GM19468 (cell line): Measurements from ENCODE around the gene CPNE9.
A peak's percentile ranks its signal among the peaks of the same experiment; 100 is the strongest.

Experiments used
- ATAC-seq: cut with Tn5 transposase; IDR thresholded peaks from one replicate; pipeline ENCODE4 v1.9.1; 2021; ENCODE audit warnings: mild to moderate bottlenecking, moderate library complexity, moderate number of reproducible peaks; ENCODE audit not compliant: unreplicated experiment; ENCODE audit errors: extremely low read depth

Gene CPNE9

GRCh38 chr3:9686050-9686550 lies 17.5 kb upstream of the CPNE9 start:
- ATAC-seq, result no peak

- ATAC-seq, result no peak
Measured at GRCh38 chr3:9686703-9687102, 16.9 kb upstream of the CPNE9 start.

- no peak for ATAC-seq
Measured at GRCh38 chr3:9687514-9687913, 16.1 kb upstream of the CPNE9 start.

- no peak for ATAC-seq
Measured at GRCh38 chr3:9688961-9689360, 14.7 kb upstream of the CPNE9 start.

- ATAC-seq, result no peak
Measured at GRCh38 chr3:9689757-9690156, 13.9 kb upstream of the CPNE9 start.

- peak; percentile 67 for ATAC-seq
Measured at GRCh38 chr3:9690451-9691450, 12.9 kb upstream of the CPNE9 start.

GRCh38 chr3:9691636-9692035 lies 12.0 kb upstream of the CPNE9 start:
- ATAC-seq, result no peak

- ATAC-seq, result no peak
Measured at GRCh38 chr3:9692416-9692815, 11.2 kb upstream of the CPNE9 start.

- ATAC-seq, result no peak
Measured at GRCh38 chr3:9695345-9695744, 8.3 kb upstream of the CPNE9 start.

- ATAC-seq, result no peak
Measured at GRCh38 chr3:9695746-9696145, 7.9 kb upstream of the CPNE9 start.

GRCh38 chr3:9696480-9697220 lies 7.0 kb upstream of the CPNE9 start:
- no peak for ATAC-seq

GRCh38 chr3:9697892-9698291 lies 5.7 kb upstream of the CPNE9 start:
- ATAC-seq, result no peak

GRCh38 chr3:9698293-9698692 lies 5.3 kb upstream of the CPNE9 start:
- no peak for ATAC-seq

GRCh38 chr3:9700536-9700935 lies 3.1 kb upstream of the CPNE9 start:
- no peak for ATAC-seq

- no peak for ATAC-seq
Measured at GRCh38 chr3:9701006-9701405, 2.6 kb upstream of the CPNE9 start.

- ATAC-seq, result no peak
Measured at GRCh38 chr3:9701711-9702110, 1.9 kb upstream of the CPNE9 start.

GRCh38 chr3:9703240-9703639 lies 393 bp upstream of the CPNE9 start:
- no peak for ATAC-seq

- ATAC-seq, result no peak
Measured at GRCh38 chr3:9704347-9705322, 1.0 kb downstream of the CPNE9 start.

- ATAC-seq, result no peak
Measured at GRCh38 chr3:9710174-9710739, 6.6 kb downstream of the CPNE9 start.

- no peak for ATAC-seq
Measured at GRCh38 chr3:9712415-9712814, 8.8 kb downstream of the CPNE9 start.
